ENCODE data around the gene CKAP5. TPM values are rescaled to one million over a fixed set of nuclear protein-coding genes. Genes with fewer than 3 reads are reported as not detected.
A peak's percentile ranks its signal among the peaks of the same experiment; 100 is the strongest.

The CKAP5 gene
- total and polyA plus RNA-seq, 5 experiments from 2014 or later: 10.7 to 45.7 (median 17.2) TPM

GRCh38 chr11:46877580-46877979 is 31.5 kb upstream of the CKAP5 start:
- Mint-ChIP-seq H3K4me3 (no peak overlapping the region), H3K36me3 (no peaks in the 10 kb centered on the region), H3K27me3 (peaks cover 0 to 5% (median 2%) of the 10 kb centered on the region in 5 donors), H3K27ac (no peak overlapping the region), H3K4me1 (no peaks in the 10 kb centered on the region), H3K9me3 (no peaks in the 10 kb centered on the region)
- ATAC-seq: no peak
- no peak for DNase-seq
- POLR2A ChIA-PET: no interaction called here

- Mint-ChIP-seq H3K27me3 (peaks cover 0 to 5% (median under 1%) of the 10 kb centered on the region in 5 donors), H3K27ac (peak overlapping the region in 1 of 10 donors; percentile 6), H3K4me3 (no peak overlapping the region), H3K36me3 (no peaks in the 10 kb centered on the region), H3K4me1 (no peaks in the 10 kb centered on the region), H3K9me3 (no peaks in the 10 kb centered on the region)
- DNase-seq (no peak), ATAC-seq (no peak)
- POLR2A ChIA-PET: no interaction called here
These were observed 30.4 kb upstream of the CKAP5 start for GRCh38 chr11:46876471-46876870.

GRCh38 chr11:46874586-46874985 is 28.5 kb upstream of the CKAP5 start:
- ATAC-seq: no peak
- peaks cover 0 to 5% (median 0%) of the 10 kb centered on the region in 5 donors for H3K27me3 Mint-ChIP-seq
- no peaks in the 10 kb centered on the region for H3K36me3 Mint-ChIP-seq
- POLR2A ChIA-PET: no interaction called here
- no peaks in the 10 kb centered on the region for H3K9me3 Mint-ChIP-seq
- H3K27ac Mint-ChIP-seq: no peak overlapping the region
- DNase-seq: no peak
- H3K4me3 Mint-ChIP-seq: no peak overlapping the region
- H3K4me1 Mint-ChIP-seq: no peaks in the 10 kb centered on the region

- POLR2A ChIA-PET: no interaction called here
- ATAC-seq: no peak
- Mint-ChIP-seq H3K36me3 (no peaks in the 10 kb centered on the region), H3K9me3 (no peaks in the 10 kb centered on the region), H3K27ac (peak overlapping the region in 1 of 10 donors; percentile 56), H3K4me3 (no peak overlapping the region), H3K4me1 (peaks cover 0 to 2% (median 0%) of the 10 kb centered on the region in 4 donors), H3K27me3 (peaks cover 0 to 4% (median 2%) of the 10 kb centered on the region in 5 donors)
- DNase-seq: no peak
These were observed 22.8 kb upstream of the CKAP5 start for GRCh38 chr11:46868912-46869311.

- Mint-ChIP-seq H3K4me1 (peaks cover 0 to 2% (median 0%) of the 10 kb centered on the region in 4 donors), H3K9me3 (no peaks in the 10 kb centered on the region), H3K4me3 (no peak overlapping the region), H3K36me3 (peaks cover 0 to 3% (median 0%) of the 10 kb centered on the region in 3 donors), H3K27me3 (peaks cover 0 to 10% (median 4%) of the 10 kb centered on the region in 5 donors), H3K27ac (no peak overlapping the region)
- POLR2A ChIA-PET: no interaction called here
- ATAC-seq (no peak), DNase-seq (no peak)
These were observed 19.3 kb upstream of the CKAP5 start for GRCh38 chr11:46865340-46865739.

- POLR2A ChIA-PET: no interaction called here
- no peak for ATAC-seq
- Mint-ChIP-seq H3K27me3 (peaks cover 0 to 8% (median 6%) of the 10 kb centered on the region in 5 donors), H3K4me1 (no peaks in the 10 kb centered on the region), H3K9me3 (no peaks in the 10 kb centered on the region), H3K36me3 (peaks cover 0 to 3% (median 0%) of the 10 kb centered on the region in 3 donors), H3K4me3 (no peak overlapping the region), H3K27ac (no peak overlapping the region)
- DNase-seq: no peak
These were observed 14.1 kb upstream of the CKAP5 start for GRCh38 chr11:46860218-46860617.

GRCh38 chr11:46858920-46859546 is 13.0 kb upstream of the CKAP5 start:
- Mint-ChIP-seq H3K9me3 (no peaks in the 10 kb centered on the region), H3K27ac (no peak overlapping the region), H3K4me1 (no peaks in the 10 kb centered on the region), H3K36me3 (peaks cover 0 to 3% (median 0%) of the 10 kb centered on the region in 3 donors), H3K27me3 (peaks cover 0 to 8% (median 6%) of the 10 kb centered on the region in 5 donors), H3K4me3 (no peak overlapping the region)
- DNase-seq (no peak), ATAC-seq (no peak)
- POLR2A ChIA-PET: no interaction called here

- POLR2A ChIA-PET: no interaction called here
- no peak overlapping the region for H3K27ac Mint-ChIP-seq
- DNase-seq (no peak), ATAC-seq (no peak)
- no peaks in the 10 kb centered on the region for H3K9me3 Mint-ChIP-seq
- no peaks in the 10 kb centered on the region for H3K4me1 Mint-ChIP-seq
- H3K36me3 Mint-ChIP-seq: peaks cover 0 to under 1% (median 0%) of the 10 kb centered on the region in 3 donors
- H3K4me3 Mint-ChIP-seq: no peak overlapping the region
- peaks cover 0 to 8% (median 4%) of the 10 kb centered on the region in 5 donors for H3K27me3 Mint-ChIP-seq
These were observed 11.6 kb upstream of the CKAP5 start for GRCh38 chr11:46857666-46858065.

GRCh38 chr11:46856605-46857343 is 10.7 kb upstream of the CKAP5 start:
- H3K9me3 Mint-ChIP-seq: no peaks in the 10 kb centered on the region
- H3K4me1 Mint-ChIP-seq: no peaks in the 10 kb centered on the region
- POLR2A ChIA-PET: no interaction called here
- no peak overlapping the region for H3K4me3 Mint-ChIP-seq
- peaks cover 0 to 8% (median 4%) of the 10 kb centered on the region in 5 donors for H3K27me3 Mint-ChIP-seq
- DNase-seq (no peak), ATAC-seq (no peak)
- H3K27ac Mint-ChIP-seq: no peak overlapping the region
- H3K36me3 Mint-ChIP-seq: no peaks in the 10 kb centered on the region

- ATAC-seq (no peak), DNase-seq (no peak)
- peaks cover 0 to 2% (median 0%) of the 10 kb centered on the region in 9 donors for H3K9me3 Mint-ChIP-seq
- POLR2A ChIA-PET: interaction anchor here (0.5 kb wide), 1 partner anchor 26 kb away, joined by 4 read pairs; no protein-coding TSS in a partner anchor
- H3K36me3 Mint-ChIP-seq: no peaks in the 10 kb centered on the region
- peaks cover 0 to 8% (median 4%) of the 10 kb centered on the region in 5 donors for H3K27me3 Mint-ChIP-seq
- no peak overlapping the region for H3K4me3 Mint-ChIP-seq
- H3K4me1 Mint-ChIP-seq: no peaks in the 10 kb centered on the region
- no peak overlapping the region for H3K27ac Mint-ChIP-seq
These were observed 9.8 kb upstream of the CKAP5 start for GRCh38 chr11:46855863-46856262.

- Mint-ChIP-seq H3K27me3 (peaks cover 0 to 8% (median 1%) of the 10 kb centered on the region in 5 donors), H3K4me1 (no peaks in the 10 kb centered on the region), H3K4me3 (no peak overlapping the region), H3K27ac (no peak overlapping the region), H3K36me3 (no peaks in the 10 kb centered on the region), H3K9me3 (peaks cover 0 to 2% (median 0%) of the 10 kb centered on the region in 9 donors)
- DNase-seq (no peak), ATAC-seq (no peak)
- POLR2A ChIA-PET: interaction anchor here (0.5 to 0.8 kb wide), 2 partner anchors 9 to 25 kb away, joined by 3 to 4 read pairs; partner anchors contain the start of gene CKAP5
These were observed 9.1 kb upstream of the CKAP5 start for GRCh38 chr11:46855167-46855566.

GRCh38 chr11:46850829-46851380 is 4.8 kb upstream of the CKAP5 start:
- H3K4me1 Mint-ChIP-seq: peaks cover 3 to 6% (median 5%) of the 10 kb centered on the region in 4 donors
- no peaks in the 10 kb centered on the region for H3K36me3 Mint-ChIP-seq
- no peak overlapping the region for H3K4me3 Mint-ChIP-seq
- no peak overlapping the region for H3K27ac Mint-ChIP-seq
- POLR2A ChIA-PET: interaction anchor here (0.6 kb wide), 1 partner anchor 103 kb away, joined by 4 read pairs; no protein-coding TSS in a partner anchor
- ATAC-seq (no peak), DNase-seq (no peak)
- H3K27me3 Mint-ChIP-seq: no peaks in the 10 kb centered on the region
- peaks cover 0 to 2% (median 0%) of the 10 kb centered on the region in 9 donors for H3K9me3 Mint-ChIP-seq

GRCh38 chr11:46849631-46850030 is 3.6 kb upstream of the CKAP5 start:
- H3K27me3 Mint-ChIP-seq: no peaks in the 10 kb centered on the region
- H3K4me1 Mint-ChIP-seq: peaks cover 8 to 15% (median 14%) of the 10 kb centered on the region in 4 donors
- no peaks in the 10 kb centered on the region for H3K36me3 Mint-ChIP-seq
- peaks cover 0 to 2% (median 0%) of the 10 kb centered on the region in 9 donors for H3K9me3 Mint-ChIP-seq
- ATAC-seq: no peak
- no peak for DNase-seq
- H3K27ac Mint-ChIP-seq: no peak overlapping the region
- POLR2A ChIA-PET: no interaction called here
- no peak overlapping the region for H3K4me3 Mint-ChIP-seq
